GM12878 (cell line): ENCODE data around the gene BTK. TPM values are rescaled to one million over a fixed set of nuclear protein-coding genes. Genes with fewer than 3 reads are reported as not detected.

ENCODE experiments used
- ATAC-seq: fragments of 200-7000 bp; cut with Tn5 transposase; 3 replicates; pipeline ENCODE4 v1.9.1; 2020; ENCODE audit warnings: mild to moderate bottlenecking, moderate library complexity
- BruUV-seq: library from RNA; stranded (reverse); fragments of 400-500 nt; replicated peaks from 2 replicates; lab custom pipeline; 2021; lab: Mats Ljungman, UMichigan
- CTCF ChIA-PET: fragments of 300-600 bp; sonication (Branson Sonifier 250); formaldehyde crosslinking; extraction: SDS; loops from one replicate; lab custom pipeline; 2021; ENCODE audit warnings: inconsistent platforms; lab: Yijun Ruan, JAX
- POLR2A ChIA-PET: fragments of 350-600 bp; formaldehyde crosslinking; extraction: SDS; loops from one replicate; lab custom pipeline; 2021; ENCODE audit warnings: inconsistent platforms; lab: Charles Lee
- RAD21 ChIA-PET: fragments of 300-600 bp; sonication (Branson Sonifier 250); formaldehyde crosslinking; loops from one replicate; lab custom pipeline; 2023; ENCODE audit warnings: antibody characterized with exemption; ENCODE audit not compliant: unreplicated experiment; lab: Charles Lee
- SMC1A ChIA-PET: fragments of 300-600 bp; sonication (Branson Sonifier 250); formaldehyde crosslinking; loops from one replicate; lab custom pipeline; 2023; ENCODE audit not compliant: unreplicated experiment, uncharacterized antibody; lab: Charles Lee
- DNase-seq: peaks from one replicate; pipeline ENCODE4 v3.0.0-alpha.2; 2011; ENCODE audit warnings: low read depth, low spot score
- FAIRE-seq: peaks from 3 replicates; lab custom pipeline; 2011; peaks lifted over from hg19 to GRCh38; lab: Jason Lieb, UNC
- H2AFZ ChIP-seq: 2 replicates; pipeline ENCODE4 v1.6.0; 2011; ENCODE audit warnings: low read depth, low read length, control low read depth; ENCODE audit not compliant: control insufficient read depth
- H3K27ac ChIP-seq: 2 replicates; pipeline ENCODE4 v1.5.1; 2011; ENCODE audit warnings: control low read depth; ENCODE audit not compliant: control insufficient read depth, insufficient read depth
- H3K27me3 ChIP-seq, 2 experiments: replicated peaks in 1 of 2; 2 replicates each; pipeline versions ENCODE4 v1.6.0 to v1.6.1; 2011; ENCODE audit warnings: low read length in 1 of 2; ENCODE audit not compliant: control insufficient read depth in 2 of 2, insufficient read depth in 2 of 2
- H3K36me3 ChIP-seq, 2 experiments: 2 replicates each; pipeline ENCODE4 v1.5.1; 2011; ENCODE audit warnings: low read length in 1 of 2; ENCODE audit not compliant: control insufficient read depth in 2 of 2, insufficient read depth in 2 of 2
- H3K4me1 ChIP-seq: 2 replicates; pipeline ENCODE4 v1.6.1; 2011; ENCODE audit warnings: mild to moderate bottlenecking, low read length, moderate library complexity, mixed read lengths; ENCODE audit not compliant: control insufficient read depth, insufficient read depth
- H3K4me2 ChIP-seq: 2 replicates; pipeline ENCODE4 v1.6.0; 2011; ENCODE audit warnings: control low read depth; ENCODE audit not compliant: control insufficient read depth, insufficient read depth
- H3K4me3 ChIP-seq: fragments of 200-600 bp; sonication (generic); 2 replicates; pipeline ENCODE4 v1.5.1; 2016
- H3K79me2 ChIP-seq: 2 replicates; pipeline ENCODE4 v1.6.0; 2011; ENCODE audit warnings: low read length; ENCODE audit not compliant: control insufficient read depth, insufficient read depth
- H3K9ac ChIP-seq: 2 replicates; pipeline ENCODE4 v1.8.0; 2011; ENCODE audit warnings: low read length, control low read depth, mixed read lengths; ENCODE audit not compliant: control insufficient read depth, insufficient read depth
- H3K9me3 ChIP-seq: replicated peaks from 3 replicates; pipeline ENCODE4 v1.5.1; 2011; ENCODE audit warnings: mild to moderate bottlenecking, low read length; ENCODE audit not compliant: control insufficient read depth, insufficient read depth
- H4K20me1 ChIP-seq: 2 replicates; pipeline ENCODE4 v1.6.0; 2011; ENCODE audit not compliant: control insufficient read depth, insufficient read depth
- MTA3 ChIP-seq: IDR thresholded peaks from 2 replicates; pipeline ENCODE4 v1.6.1; 2012; ENCODE audit warnings: low read length, inconsistent platforms, borderline replicate concordance
- REST ChIP-seq: IDR thresholded peaks from 2 replicates; pipeline ENCODE4 v1.6.1; 2012; ENCODE audit warnings: mild to moderate bottlenecking, low read depth, low read length
- SMAD5 ChIP-seq: IDR thresholded peaks from 2 replicates; pipeline ENCODE4 v1.6.1; 2016; ENCODE audit warnings: antibody characterized with exemption, low read depth
- ZBED1 ChIP-seq: IDR thresholded peaks from 2 replicates; pipeline ENCODE4 v1.6.1; 2016; ENCODE audit warnings: borderline replicate concordance
- ZSCAN29 ChIP-seq: fragments of 450-650 bp; IDR thresholded peaks from 2 replicates; pipeline ENCODE4 v1.6.1; 2017; ENCODE audit warnings: mild to moderate bottlenecking, moderate library complexity
- WGBS: methylation state at CpG from one replicate; pipeline ENCODE4 v1.1.6; 2016; ENCODE audit warnings: low lambda C conversion rate; ENCODE audit not compliant: insufficient replicate concordance, insufficient coverage; ENCODE audit errors: missing lambda C conversion rate; 5-methylcytosine and 5-hydroxymethylcytosine counted together
- in situ Hi-C: fragments of 300-500 bp; cut with MboI; formaldehyde crosslinking; loops from 9 replicates; pipeline ENCODE4 v1.14.3; 2018; ENCODE audit warnings: mixed read lengths
- intact Hi-C: fragments of 100-400 bp; cut with micrococcal nuclease; formaldehyde crosslinking; loops from one replicate; pipeline ENCODE4 v1.14.2; 2022; ENCODE audit not compliant: unreplicated experiment
- polyA plus RNA-seq, 11 experiments: library from polyadenylated mRNA; depleted of rRNA in 4 of 11; unstranded in 6 of 11; stranded (reverse) in 5 of 11; fragments of >200 nt; fragmentation: Nextera tagmentation in 4 of 11; fragmentation: Illumina TruSeq in 1 of 11; extraction: Ambion mirVana in 4 of 11; extraction: Trizol in 1 of 11; gene quantifications; 1 replicate in 1 of 11; 2 replicates in 10 of 11; pipeline versions ENCODE4 v1.2.1 to v1.2.3, GENCODE V29; 2011 to 2016; ENCODE audit warnings: inconsistent platforms in 2 of 11, missing spikeins in 2 of 11, low read depth in 1 of 11
- total RNA-seq, 4 experiments: library from RNA; depleted of rRNA in 3 of 4; stranded (reverse); fragments of >200 nt in 3 of 4; fragmentation: Illumina TruSeq in 1 of 4; extraction: Trizol in 1 of 4; gene quantifications; 2 replicates each; pipeline versions ENCODE4 v1.2.1 to v1.2.3, GENCODE V29; 2013 to 2021

Gene BTK
- total and polyA plus RNA-seq, 10 of the 15 experiments (the other 5 are each of a cell fraction or from before 2014, with no cell fraction given) = 24.0 to 154 (median 88.9) TPM

GRCh38 chrX:101391831-101392230 is 5.8 kb upstream of the BTK start:
- peak overlapping the region; percentile 88 for H3K9ac ChIP-seq
- CTCF ChIA-PET = interaction anchor here (0.9 to 2.1 kb wide), 4 partner anchors 10 to 43 kb away, joined by 3 to 9 read pairs (median 4); partner anchors contain the start of gene TIMM8A
- ATAC-seq = no peak
- H4K20me1 ChIP-seq = no peaks in the 10 kb centered on the region
- DNase-seq = no peak
- TF ChIP-seq ZSCAN29 (no peak), MTA3 (no peak), SMAD5 (0 out of 2 replicates have a peak, but pooled peaks have one; percentile 50), ZBED1 (0 out of 2 replicates have a peak, but pooled peaks have one; percentile 50), REST (no peak)
- peaks cover 27% of the 10 kb centered on the region for H3K79me2 ChIP-seq
- 32% methylated on average over 6 of the region's 6 CpGs for WGBS
- peak overlapping the region; percentile 76 for H3K27ac ChIP-seq
- no peaks in the 10 kb centered on the region for H3K27me3 ChIP-seq
- POLR2A ChIA-PET = interaction anchor here (0.8 to 2.6 kb wide), 3 partner anchors 8 to 44 kb away, joined by 4 to 12 read pairs (median 7); partner anchors contain the start of gene TIMM8A
- intact Hi-C loops = loop anchor here (2.0 to 5.0 kb wide), 2 partner anchors 17 to 570 kb away; partner anchors contain the start of genes CSTF2 and HNRNPH2
- no peaks in the 10 kb centered on the region for H3K9me3 ChIP-seq
- peak overlapping the region; percentile 72 for H3K4me3 ChIP-seq
- no peak for FAIRE-seq
- H3K36me3 ChIP-seq = no peaks in the 10 kb centered on the region; a peak in 1 of 4 replicates
- RAD21 ChIA-PET = interaction anchor here (1.0 kb wide), 1 partner anchor 12 kb away, joined by 3 read pairs; no protein-coding TSS in a partner anchor
- H3K4me2 ChIP-seq = peak overlapping the region; percentile 72
- H3K4me1 ChIP-seq = no peaks in the 10 kb centered on the region
- no peak overlapping the region for H2AFZ ChIP-seq
- in situ Hi-C loops = no loop called here
- BruUV-seq = no TSS peak
- SMC1A ChIA-PET = interaction anchor here (0.7 to 1.5 kb wide), 3 partner anchors 10 to 45 kb away, joined by 3 to 4 read pairs (median 3); no protein-coding TSS in a partner anchor
